ENCODE results near the gene LRRC4. TPM values are rescaled to one million over a fixed set of nuclear protein-coding genes. Genes with fewer than 3 reads are reported as not detected.

LRRC4 gene
- total RNA-seq, 1 experiment from 2014 or later: 0.39 TPM

DNA sequence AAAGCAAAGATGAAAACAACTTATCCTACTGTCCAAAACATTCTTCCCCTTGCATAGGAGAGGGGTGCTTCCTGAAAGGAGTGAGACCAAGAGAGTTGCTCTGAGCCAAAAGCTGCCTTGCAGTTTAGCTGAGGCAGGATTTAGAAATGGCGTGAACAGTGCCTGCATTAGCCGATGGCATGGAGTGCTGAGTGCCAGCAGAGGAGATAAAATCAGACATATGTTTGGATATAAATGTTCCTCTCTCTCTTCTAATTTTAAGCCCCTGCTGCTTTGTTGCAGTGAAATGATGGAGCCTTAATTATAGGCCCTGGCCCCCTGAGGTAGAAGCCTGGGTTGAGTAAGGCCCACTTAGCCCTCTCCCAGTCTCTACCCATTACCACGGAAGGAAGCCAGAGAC lies 7.1 kb downstream of the LRRC4 start:
- Histone ChIP-seq H3K4me3 (no peak overlapping the region), H3K4me1 (replicated peaks; ENCODE audit: insufficient read depth) (peaks cover 47% of the 10 kb centered on the region), H3K9me2 (ENCODE audit: insufficient read depth) (no peaks in the 10 kb centered on the region), H3K27me3 (ENCODE audit: insufficient read depth, low read depth) (no peaks in the 10 kb centered on the region), H3F3A (ENCODE audit: insufficient read depth, low read depth) (peaks cover 39% of the 10 kb centered on the region), H2AFZ (no peak overlapping the region), H3K27ac (peak overlapping the region; percentile 99), H3K4me2 (no peak overlapping the region), H4K20me1 (ENCODE audit: insufficient read depth) (no peaks in the 10 kb centered on the region), H3K36me3 (ENCODE audit: low read depth) (no peaks in the 10 kb centered on the region), H3K9me3 (ENCODE audit: insufficient read depth, low read depth) (no peaks in the 10 kb centered on the region), H3K79me2 (ENCODE audit: low read depth) (peaks cover 5% of the 10 kb centered on the region; the same call in 1 of the 2 replicates)
- TF ChIP-seq EZH2 (IDR thresholded peaks at IDR 0.05; ENCODE audit: low read depth) (no peak), CTCF (conservative IDR thresholded peaks at IDR 0.05) (no peak)
- DNase-seq: no peak
- BruUV-seq (replicated peaks): no TSS peak
- POLR2A ChIA-PET (ENCODE audit: unreplicated experiment): no interaction called here
- CTCF ChIA-PET: interaction anchor here (0.7 kb wide), 1 partner anchor 11 kb away, joined by 4 read pairs; no protein-coding TSS in a partner anchor
- intact Hi-C loops (cut with micrococcal nuclease; ENCODE audit: unreplicated experiment): loop anchor here (5.0 kb wide), 3 partner anchors 138 to 437 kb away; partner anchors contain the start of genes ARF5 and GCC1

DNA sequence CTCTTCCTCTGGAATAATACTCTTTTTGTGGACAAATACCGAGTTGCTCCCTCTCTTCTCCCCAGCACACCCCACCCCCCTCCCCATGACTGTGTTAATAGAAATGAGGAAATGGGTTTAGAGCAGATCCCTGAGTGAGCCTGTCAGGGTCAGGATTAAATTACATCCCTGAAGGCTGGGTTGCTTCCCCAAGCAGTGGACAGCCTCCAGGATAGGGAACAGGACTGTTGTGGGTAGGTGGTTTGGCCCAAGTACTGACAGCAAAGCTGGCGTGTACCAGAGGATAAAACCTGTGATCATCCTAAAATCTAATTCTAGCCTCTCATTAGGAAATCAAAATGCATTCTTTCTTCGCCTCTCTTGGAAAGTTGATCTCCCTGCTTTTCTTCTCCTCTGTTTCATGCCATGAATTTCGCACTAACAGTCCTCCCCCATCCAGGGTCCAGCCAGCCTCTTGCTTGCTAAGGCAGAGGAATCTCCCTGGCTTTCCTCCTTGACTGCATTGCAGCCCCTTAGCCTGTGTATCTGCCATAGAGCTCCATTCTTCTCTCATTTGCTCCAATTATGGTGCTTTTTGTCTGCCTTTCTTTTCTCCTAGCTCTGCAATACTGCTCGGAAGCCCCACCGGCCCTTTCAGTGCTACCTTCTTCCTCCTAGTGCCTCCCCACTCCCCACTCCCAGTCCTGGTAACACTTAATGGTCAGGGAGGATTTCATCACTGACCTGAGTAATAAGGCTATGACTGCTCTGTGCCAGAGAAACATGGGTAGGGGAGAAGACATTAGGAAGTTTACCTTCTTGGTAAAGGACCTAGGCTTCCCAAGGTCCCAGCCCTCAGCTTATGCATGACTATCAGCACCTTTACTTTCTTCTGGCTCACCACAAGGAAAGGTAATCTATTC lies 8.4 kb downstream of the LRRC4 start:
- peaks cover 47% of the 10 kb centered on the region for H3K4me1 ChIP-seq (replicated peaks; ENCODE audit: insufficient read depth)
- no peaks in the 10 kb centered on the region for H3K9me3 ChIP-seq (ENCODE audit: insufficient read depth, low read depth)
- peak overlapping the region; percentile 57 for H3K4me2 ChIP-seq
- TF ChIP-seq EZH2 (IDR thresholded peaks at IDR 0.05; ENCODE audit: low read depth) (no peak), CTCF (conservative IDR thresholded peaks at IDR 0.05) (no peak)
- peaks cover 39% of the 10 kb centered on the region for H3F3A ChIP-seq (ENCODE audit: insufficient read depth, low read depth)
- no peaks in the 10 kb centered on the region for H4K20me1 ChIP-seq (ENCODE audit: insufficient read depth)
- no peaks in the 10 kb centered on the region for H3K36me3 ChIP-seq (ENCODE audit: low read depth)
- CTCF ChIA-PET: no interaction called here
- H2AFZ ChIP-seq: no peak overlapping the region
- H3K27ac ChIP-seq: peak overlapping the region; percentile 99
- POLR2A ChIA-PET (ENCODE audit: unreplicated experiment): interaction anchor here (0.7 kb wide), 1 partner anchor 308 kb away, joined by 3 read pairs; no protein-coding TSS in a partner anchor
- H3K79me2 ChIP-seq (ENCODE audit: low read depth): peaks cover 5% of the 10 kb centered on the region; the same call in 1 of the 2 replicates
- DNase-seq: peak; percentile 73 to 88
- intact Hi-C loops (cut with micrococcal nuclease; ENCODE audit: unreplicated experiment): loop anchor here (5.0 kb wide), 3 partner anchors 139 to 436 kb away; partner anchors contain the start of genes ARF5 and GCC1
- H3K27me3 ChIP-seq (ENCODE audit: insufficient read depth, low read depth): no peaks in the 10 kb centered on the region
- H3K9me2 ChIP-seq (ENCODE audit: insufficient read depth): no peaks in the 10 kb centered on the region
- TSS peak; percentile 43 for BruUV-seq (replicated peaks)
- H3K4me3 ChIP-seq: 0 out of 2 replicates have a peak overlapping the region, but pooled peaks have one; percentile 6

DNA sequence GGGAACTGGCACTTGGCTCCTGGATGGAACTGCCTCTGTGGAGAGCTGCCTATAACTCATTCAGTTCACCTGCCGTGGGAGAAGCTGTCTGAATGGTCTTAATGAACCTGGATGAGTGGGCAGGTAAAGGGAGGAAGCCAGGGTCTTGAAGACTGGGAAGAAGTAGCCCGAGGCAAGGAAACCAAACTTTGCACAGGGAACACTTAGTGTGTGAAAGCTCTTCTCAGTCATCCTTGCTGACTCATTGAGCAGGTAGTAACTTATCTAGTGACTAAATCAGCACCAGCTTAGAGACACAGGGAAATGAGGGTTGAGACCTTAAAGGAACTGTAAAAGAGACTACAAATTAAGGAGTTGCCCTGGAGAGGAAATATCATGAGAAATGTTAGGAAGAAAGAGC lies 9.9 kb downstream of the LRRC4 start:
- CTCF ChIA-PET: interaction anchor here (0.6 to 0.9 kb wide), 2 partner anchors 313 to 534 kb away, joined by 3 to 4 read pairs; no protein-coding TSS in a partner anchor
- peak overlapping the region; percentile 99 for H3K27ac ChIP-seq

More for the DNA sequence above, 9.9 kb downstream of the LRRC4 start:
- Histone ChIP-seq H3K36me3 (ENCODE audit: low read depth) (no peaks in the 10 kb centered on the region), H3K79me2 (ENCODE audit: low read depth) (peaks cover 5% of the 10 kb centered on the region; the same call in 1 of the 2 replicates), H3F3A (ENCODE audit: insufficient read depth, low read depth) (peaks cover 39% of the 10 kb centered on the region), H4K20me1 (ENCODE audit: insufficient read depth) (no peaks in the 10 kb centered on the region), H3K27me3 (ENCODE audit: insufficient read depth, low read depth) (no peaks in the 10 kb centered on the region), H2AFZ (no peak overlapping the region), H3K4me2 (peak overlapping the region; percentile 57), H3K9me2 (ENCODE audit: insufficient read depth) (no peaks in the 10 kb centered on the region), H3K9me3 (ENCODE audit: insufficient read depth, low read depth) (no peaks in the 10 kb centered on the region), H3K4me3 (no peak overlapping the region), H3K4me1 (replicated peaks; ENCODE audit: insufficient read depth) (peaks cover 47% of the 10 kb centered on the region)
- BruUV-seq (replicated peaks): no TSS peak
- intact Hi-C loops (cut with micrococcal nuclease; ENCODE audit: unreplicated experiment): loop anchor here (5.0 kb wide), 3 partner anchors 141 to 434 kb away; partner anchors contain the start of genes ARF5 and GCC1
- peak; percentile 81 to 97 for DNase-seq
- POLR2A ChIA-PET (ENCODE audit: unreplicated experiment): interaction anchor here (0.6 kb wide), 2 partner anchors 274 to 436 kb away, joined by 3 to 5 read pairs; partner anchors contain the start of gene GCC1
- no peak for TF ChIP-seq EZH2 (IDR thresholded peaks at IDR 0.05; ENCODE audit: low read depth)
- TF ChIP-seq CTCF (conservative IDR thresholded peaks at IDR 0.05): no peak
